Tongue (tissue), 2 donors: Measurements from ENCODE around the gene TDP2. TPM values are rescaled to one million over a fixed set of nuclear protein-coding genes. Genes with fewer than 3 reads are reported as not detected.
"Not testable (repeated sequence)": the region's sequence is repeated elsewhere in the genome, so short reads cannot be mapped to it uniquely, and the experiment has no call there.

Source experiments
- DNase-seq: peaks from one replicate; pipeline ENCODE4 v3.0.0-alpha.2; 2015
- total RNA-seq: library from RNA; depleted of rRNA; stranded (reverse); fragments of >200 nt; gene quantifications from one replicate; pipeline ENCODE4 v1.2.3, GENCODE V29; 2014

Gene TDP2
- total RNA-seq, 1 donor from 2014 or later, result 29.1 TPM

GRCh38 chr6:24680582-24680981 is 13.9 kb upstream of the TDP2 start:
- DNase-seq, result no peak

GRCh38 chr6:24678792-24679352 is 12.2 kb upstream of the TDP2 start:
- not testable (repeated sequence) for DNase-seq

GRCh38 chr6:24673625-24674024 is 6.9 kb upstream of the TDP2 start:
- DNase-seq, result no peak

- no peak for DNase-seq
Observed at GRCh38 chr6:24672620-24673182, 6.0 kb upstream of the TDP2 start.

GRCh38 chr6:24671077-24671476 is 4.4 kb upstream of the TDP2 start:
- not testable (repeated sequence) for DNase-seq

GRCh38 chr6:24670492-24670891 is 3.8 kb upstream of the TDP2 start:
- not testable (repeated sequence) for DNase-seq

- no peak for DNase-seq
Observed at GRCh38 chr6:24668997-24669361, 2.3 kb upstream of the TDP2 start.

GRCh38 chr6:24668066-24668996 is 1.6 kb upstream of the TDP2 start:
- DNase-seq, result not testable (repeated sequence)

- DNase-seq, result peak; percentile 56
Observed at GRCh38 chr6:24667378-24667803, 692 bp upstream of the TDP2 start.

- peak; percentile 62 for DNase-seq
Observed at GRCh38 chr6:24666097-24666640, 530 bp downstream of the TDP2 start.

- DNase-seq, result no peak
Observed at GRCh38 chr6:24664046-24664987, 2.4 kb downstream of the TDP2 start.

- DNase-seq, result no peak
Observed at GRCh38 chr6:24663189-24663588, 3.5 kb downstream of the TDP2 start.

- DNase-seq, result no peak
Observed at GRCh38 chr6:24662236-24662635, 4.5 kb downstream of the TDP2 start.

GRCh38 chr6:24661759-24662158 is 4.9 kb downstream of the TDP2 start:
- DNase-seq, result not testable (repeated sequence)

- no peak for DNase-seq
Observed at GRCh38 chr6:24660105-24660504, 6.6 kb downstream of the TDP2 start.

GRCh38 chr6:24659561-24659960 is 7.1 kb downstream of the TDP2 start:
- no peak for DNase-seq

GRCh38 chr6:24658573-24659560 is 7.8 kb downstream of the TDP2 start:
- DNase-seq, result no peak

- no peak for DNase-seq
Observed at GRCh38 chr6:24655215-24655614, 11.5 kb downstream of the TDP2 start.

GRCh38 chr6:24650365-24650764 is 16.3 kb downstream of the TDP2 start:
- no peak for DNase-seq

GRCh38 chr6:24649691-24650090 is 17.0 kb downstream of the TDP2 start:
- no peak for DNase-seq

GRCh38 chr6:24648276-24648675 is 18.4 kb downstream of the TDP2 start:
- no peak for DNase-seq
